SU-DHL-6 (cell line): Measurements from ENCODE around the gene SPTBN5.

Source experiments
- H2AFZ ChIP-seq: fragments of 200-600 bp; sonication (generic); 2 replicates; pipeline ENCODE4 v1.6.1; 2014; ENCODE audit warnings: low read depth, mild to moderate bottlenecking, moderate library complexity, mixed read lengths, antibody characterized with exemption, low read length; ENCODE audit not compliant: severe bottlenecking
- H3F3A ChIP-seq: fragments of 200-600 bp; shearing (Covaris generic); 2 replicates; pipeline ENCODE4 v1.6.0; 2016; ENCODE audit warnings: antibody characterized with exemption, mild to moderate bottlenecking; ENCODE audit not compliant: insufficient read depth
- H3K27ac ChIP-seq: fragments of 200-600 bp; sonication (generic); 2 replicates; pipeline ENCODE4 v1.5.1; 2016; ENCODE audit warnings: low read depth, mild to moderate bottlenecking, low read length, moderate library complexity, mixed read lengths
- H3K27me3 ChIP-seq: fragments of 200-600 bp; sonication (generic), shearing (Covaris generic); 2 replicates; pipeline ENCODE4 v1.6.0; 2014; ENCODE audit warnings: mild to moderate bottlenecking, low read length
- H3K36me3 ChIP-seq: fragments of 200-600 bp; sonication (generic); 2 replicates; pipeline ENCODE4 v1.6.1; 2014; ENCODE audit warnings: mild to moderate bottlenecking, low read length, mixed read lengths
- H3K4me2 ChIP-seq: fragments of 300-600, 200-600 bp; shearing (Covaris generic), sonication (generic); 2 replicates; pipeline ENCODE4 v1.6.0; 2014; ENCODE audit warnings: low read length, low read depth, mild to moderate bottlenecking; ENCODE audit not compliant: poor library complexity, severe bottlenecking
- H3K4me3 ChIP-seq: fragments of 200-600 bp; sonication (generic); 2 replicates; pipeline ENCODE4 v1.5.1; 2014; ENCODE audit warnings: antibody characterized with exemption, low read length, mild to moderate bottlenecking, mixed read lengths; ENCODE audit not compliant: insufficient read depth, poor library complexity, severe bottlenecking
- H3K79me2 ChIP-seq: fragments of 200-600 bp; sonication (generic); 2 replicates; pipeline ENCODE4 v1.6.1; 2014; ENCODE audit warnings: mild to moderate bottlenecking, low read length, moderate library complexity; ENCODE audit not compliant: insufficient read depth
- H3K9ac ChIP-seq: fragments of 200-600 bp; sonication (generic); 2 replicates; pipeline ENCODE4 v1.7.0; 2014; ENCODE audit warnings: mild to moderate bottlenecking, low read length
- H3K9me2 ChIP-seq: fragments of 200-600 bp; sonication (generic); replicated peaks from 2 replicates; pipeline ENCODE4 v1.6.1; 2014; ENCODE audit warnings: low read length; ENCODE audit not compliant: insufficient read depth
- H3K9me3 ChIP-seq: fragments of 200-600 bp; sonication (generic); 2 replicates; pipeline ENCODE4 v1.6.1; 2014; ENCODE audit warnings: low read length, mixed read lengths; ENCODE audit not compliant: insufficient read depth
- H4K20me1 ChIP-seq: fragments of 200-600 bp; sonication (generic); 2 replicates; pipeline ENCODE4 v1.6.1; 2014; ENCODE audit warnings: low read depth, mild to moderate bottlenecking, antibody characterized with exemption, low read length, moderate library complexity, mixed read lengths
- EZH2phosphoT487 ChIP-seq: fragments of 200-600 bp; sonication (generic), shearing (Covaris generic); conservative IDR thresholded peaks from 2 replicates; pipeline ENCODE4 v1.6.1; 2018; ENCODE audit warnings: mild to moderate bottlenecking, antibody characterized with exemption, low read length, moderate library complexity, mixed read lengths
- TF ChIP-seq, protein P1 (sequence below): fragments of 200-600 bp; sonication (generic); IDR thresholded peaks from one replicate; pipeline ENCODE4 v1.5.1; 2017; ENCODE audit warnings: antibody characterized with exemption, mild to moderate bottlenecking, low read length, moderate library complexity; ENCODE audit not compliant: insufficient read depth, poor library complexity, severe bottlenecking

The SPTBN5 gene

DNA sequence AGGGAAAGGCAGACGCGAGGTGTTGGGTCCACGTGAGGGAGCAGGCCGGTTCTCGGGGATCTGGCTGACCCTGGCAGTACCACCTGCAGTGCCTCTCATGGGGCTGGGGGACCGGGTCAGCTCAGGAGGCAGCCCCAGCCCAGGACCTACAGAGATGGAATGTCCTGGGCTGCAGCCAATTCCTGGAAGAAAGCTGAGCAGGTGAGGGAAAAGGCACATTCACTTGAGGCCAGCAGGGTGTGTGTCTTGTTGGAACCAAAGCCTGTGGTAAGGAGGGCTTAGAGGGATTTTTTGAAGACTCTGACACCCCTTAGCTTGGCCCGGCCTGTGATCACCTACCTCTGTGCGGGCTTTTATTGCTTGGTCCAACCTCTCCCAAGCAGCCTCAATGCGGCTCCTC is 39.4 kb downstream of the SPTBN5 start:
- Histone ChIP-seq H3K79me2 (no peaks in the 10 kb centered on the region), H3K4me3 (no peak overlapping the region), H3K27me3 (no peaks in the 10 kb centered on the region), H3K4me2 (no peak overlapping the region), H4K20me1 (no peaks in the 10 kb centered on the region), H3K9me3 (no peaks in the 10 kb centered on the region), H3F3A (no peaks in the 10 kb centered on the region), H3K36me3 (no peaks in the 10 kb centered on the region), H3K9ac (no peak overlapping the region), H2AFZ (no peak overlapping the region), H3K27ac (no peak overlapping the region), H3K9me2 (no peaks in the 10 kb centered on the region)
- TF ChIP-seq EZH2phosphoT487, result no peak
- TF ChIP-seq, protein P1, sequence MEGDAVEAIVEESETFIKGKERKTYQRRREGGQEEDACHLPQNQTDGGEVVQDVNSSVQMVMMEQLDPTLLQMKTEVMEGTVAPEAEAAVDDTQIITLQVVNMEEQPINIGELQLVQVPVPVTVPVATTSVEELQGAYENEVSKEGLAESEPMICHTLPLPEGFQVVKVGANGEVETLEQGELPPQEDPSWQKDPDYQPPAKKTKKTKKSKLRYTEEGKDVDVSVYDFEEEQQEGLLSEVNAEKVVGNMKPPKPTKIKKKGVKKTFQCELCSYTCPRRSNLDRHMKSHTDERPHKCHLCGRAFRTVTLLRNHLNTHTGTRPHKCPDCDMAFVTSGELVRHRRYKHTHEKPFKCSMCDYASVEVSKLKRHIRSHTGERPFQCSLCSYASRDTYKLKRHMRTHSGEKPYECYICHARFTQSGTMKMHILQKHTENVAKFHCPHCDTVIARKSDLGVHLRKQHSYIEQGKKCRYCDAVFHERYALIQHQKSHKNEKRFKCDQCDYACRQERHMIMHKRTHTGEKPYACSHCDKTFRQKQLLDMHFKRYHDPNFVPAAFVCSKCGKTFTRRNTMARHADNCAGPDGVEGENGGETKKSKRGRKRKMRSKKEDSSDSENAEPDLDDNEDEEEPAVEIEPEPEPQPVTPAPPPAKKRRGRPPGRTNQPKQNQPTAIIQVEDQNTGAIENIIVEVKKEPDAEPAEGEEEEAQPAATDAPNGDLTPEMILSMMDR, result no peak

DNA sequence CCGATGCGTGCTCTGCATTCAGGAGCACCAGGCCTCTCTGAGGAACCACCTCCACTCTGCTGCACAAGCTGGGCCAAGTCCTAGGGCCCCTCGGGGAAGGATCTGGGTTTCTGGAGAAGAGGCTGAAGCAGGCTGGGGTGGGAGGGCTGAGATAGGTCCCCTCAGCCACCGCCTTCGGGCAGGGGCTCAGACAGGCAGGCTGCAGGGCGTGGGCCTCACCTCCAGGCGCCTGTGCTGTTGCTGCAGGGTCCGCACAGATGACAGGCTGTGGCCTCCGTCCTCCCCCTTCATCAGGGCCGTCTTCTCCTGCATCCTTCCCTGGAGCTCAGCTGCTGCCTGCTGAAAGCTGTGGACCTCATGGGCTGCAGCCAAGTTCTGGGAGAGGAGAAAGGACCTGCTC is 40.0 kb downstream of the SPTBN5 start:
- no peak overlapping the region for H3K4me2 ChIP-seq
- TF ChIP-seq EZH2phosphoT487, result no peak
- TF ChIP-seq, protein P1, result no peak
- no peak overlapping the region for H3K27ac ChIP-seq
- H3K27me3 ChIP-seq, result no peaks in the 10 kb centered on the region
- no peaks in the 10 kb centered on the region for H3K9me2 ChIP-seq
- H3K9me3 ChIP-seq, result no peaks in the 10 kb centered on the region
- H3K4me3 ChIP-seq, result no peak overlapping the region
- H3K9ac ChIP-seq, result no peak overlapping the region
- no peaks in the 10 kb centered on the region for H4K20me1 ChIP-seq
- H3F3A ChIP-seq, result no peaks in the 10 kb centered on the region
- no peak overlapping the region for H2AFZ ChIP-seq
- no peaks in the 10 kb centered on the region for H3K79me2 ChIP-seq
- H3K36me3 ChIP-seq, result no peaks in the 10 kb centered on the region

DNA sequence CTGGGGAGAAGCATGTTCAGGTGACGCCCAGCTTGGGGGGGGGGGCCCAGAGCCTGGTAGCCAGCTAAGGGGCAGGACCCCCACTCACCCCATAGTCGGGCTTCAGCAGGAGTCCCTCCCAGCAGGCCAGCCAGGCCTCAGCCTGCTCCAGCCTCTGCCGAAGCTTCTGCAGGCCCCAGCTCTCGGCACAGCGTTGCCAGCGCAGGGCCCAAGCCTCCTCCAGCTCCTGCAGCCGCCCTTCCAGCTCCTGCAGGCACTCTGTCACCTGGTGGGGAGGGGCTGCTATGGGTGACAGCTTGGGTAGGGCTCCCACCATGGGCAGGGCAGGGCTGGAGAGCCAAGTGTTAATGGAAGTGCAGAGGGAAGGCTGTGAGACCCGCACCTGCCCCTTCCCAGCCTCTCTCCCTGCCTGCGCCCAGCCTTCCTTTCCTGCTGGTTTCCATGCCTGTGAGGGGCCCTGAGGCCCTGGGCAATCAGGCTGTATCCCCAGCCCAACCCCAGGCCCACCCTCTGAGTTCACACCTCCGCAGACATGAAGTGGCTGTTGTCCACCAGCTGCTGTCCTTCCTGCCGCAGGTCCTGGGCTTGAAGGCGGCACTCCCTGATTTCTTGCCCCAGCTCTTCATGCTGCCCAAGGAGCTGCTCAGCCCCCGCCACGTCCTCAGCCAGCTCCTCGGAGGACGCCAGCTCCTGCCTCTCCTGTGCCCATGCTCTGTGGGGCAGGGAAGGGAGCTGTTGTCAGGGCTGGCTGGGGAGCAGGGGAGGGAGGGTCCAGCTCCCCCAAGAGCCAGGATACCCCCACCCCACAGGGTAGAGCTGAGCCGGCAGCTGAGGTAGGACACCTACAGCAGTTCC is 40.9 kb downstream of the SPTBN5 start:
- Histone ChIP-seq H2AFZ (no peak overlapping the region), H3K27me3 (no peaks in the 10 kb centered on the region), H3K4me3 (no peak overlapping the region), H3K27ac (no peak overlapping the region), H3K36me3 (no peaks in the 10 kb centered on the region), H3K9me3 (no peaks in the 10 kb centered on the region), H3K9me2 (no peaks in the 10 kb centered on the region), H3F3A (no peaks in the 10 kb centered on the region), H4K20me1 (no peaks in the 10 kb centered on the region), H3K79me2 (no peaks in the 10 kb centered on the region), H3K9ac (no peak overlapping the region), H3K4me2 (no peak overlapping the region)
- TF ChIP-seq, protein P1, result no peak
- TF ChIP-seq EZH2phosphoT487, result no peak
